ENCODE measurements around the gene PADI1.

DNA sequence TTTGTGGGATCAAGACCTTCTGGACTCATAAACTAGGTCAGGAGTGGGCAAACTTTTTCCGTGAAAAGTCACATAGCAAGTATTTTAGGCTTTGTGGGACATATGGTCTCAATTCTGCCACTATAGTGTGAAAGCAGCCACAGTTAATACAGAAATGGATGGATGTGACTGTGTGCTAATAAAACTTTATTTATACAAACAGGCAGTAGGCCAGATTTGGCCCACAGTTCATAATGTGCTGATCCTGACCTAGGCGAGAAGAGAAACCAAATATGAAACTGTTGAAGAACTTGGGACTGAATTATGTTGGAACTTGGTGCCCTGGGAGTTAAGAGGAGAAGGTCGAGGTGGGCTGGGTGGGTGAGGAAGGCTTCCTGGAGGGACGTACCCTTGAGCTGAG, 61.0 kb downstream of the PADI1 start:
- TF ChIP-seq, protein P1, sequence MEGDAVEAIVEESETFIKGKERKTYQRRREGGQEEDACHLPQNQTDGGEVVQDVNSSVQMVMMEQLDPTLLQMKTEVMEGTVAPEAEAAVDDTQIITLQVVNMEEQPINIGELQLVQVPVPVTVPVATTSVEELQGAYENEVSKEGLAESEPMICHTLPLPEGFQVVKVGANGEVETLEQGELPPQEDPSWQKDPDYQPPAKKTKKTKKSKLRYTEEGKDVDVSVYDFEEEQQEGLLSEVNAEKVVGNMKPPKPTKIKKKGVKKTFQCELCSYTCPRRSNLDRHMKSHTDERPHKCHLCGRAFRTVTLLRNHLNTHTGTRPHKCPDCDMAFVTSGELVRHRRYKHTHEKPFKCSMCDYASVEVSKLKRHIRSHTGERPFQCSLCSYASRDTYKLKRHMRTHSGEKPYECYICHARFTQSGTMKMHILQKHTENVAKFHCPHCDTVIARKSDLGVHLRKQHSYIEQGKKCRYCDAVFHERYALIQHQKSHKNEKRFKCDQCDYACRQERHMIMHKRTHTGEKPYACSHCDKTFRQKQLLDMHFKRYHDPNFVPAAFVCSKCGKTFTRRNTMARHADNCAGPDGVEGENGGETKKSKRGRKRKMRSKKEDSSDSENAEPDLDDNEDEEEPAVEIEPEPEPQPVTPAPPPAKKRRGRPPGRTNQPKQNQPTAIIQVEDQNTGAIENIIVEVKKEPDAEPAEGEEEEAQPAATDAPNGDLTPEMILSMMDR (IDR thresholded peaks at IDR 0.05; ENCODE audit: insufficient read depth, low read length, poor library complexity, severe bottlenecking): no peak
- no peak for TF ChIP-seq EZH2phosphoT487 (conservative IDR thresholded peaks at IDR 0.05; ENCODE audit: low read length)

Measured in SU-DHL-6 (cell line).